ENCODE measurements around the gene PLAA.

Gene PLAA

DNA sequence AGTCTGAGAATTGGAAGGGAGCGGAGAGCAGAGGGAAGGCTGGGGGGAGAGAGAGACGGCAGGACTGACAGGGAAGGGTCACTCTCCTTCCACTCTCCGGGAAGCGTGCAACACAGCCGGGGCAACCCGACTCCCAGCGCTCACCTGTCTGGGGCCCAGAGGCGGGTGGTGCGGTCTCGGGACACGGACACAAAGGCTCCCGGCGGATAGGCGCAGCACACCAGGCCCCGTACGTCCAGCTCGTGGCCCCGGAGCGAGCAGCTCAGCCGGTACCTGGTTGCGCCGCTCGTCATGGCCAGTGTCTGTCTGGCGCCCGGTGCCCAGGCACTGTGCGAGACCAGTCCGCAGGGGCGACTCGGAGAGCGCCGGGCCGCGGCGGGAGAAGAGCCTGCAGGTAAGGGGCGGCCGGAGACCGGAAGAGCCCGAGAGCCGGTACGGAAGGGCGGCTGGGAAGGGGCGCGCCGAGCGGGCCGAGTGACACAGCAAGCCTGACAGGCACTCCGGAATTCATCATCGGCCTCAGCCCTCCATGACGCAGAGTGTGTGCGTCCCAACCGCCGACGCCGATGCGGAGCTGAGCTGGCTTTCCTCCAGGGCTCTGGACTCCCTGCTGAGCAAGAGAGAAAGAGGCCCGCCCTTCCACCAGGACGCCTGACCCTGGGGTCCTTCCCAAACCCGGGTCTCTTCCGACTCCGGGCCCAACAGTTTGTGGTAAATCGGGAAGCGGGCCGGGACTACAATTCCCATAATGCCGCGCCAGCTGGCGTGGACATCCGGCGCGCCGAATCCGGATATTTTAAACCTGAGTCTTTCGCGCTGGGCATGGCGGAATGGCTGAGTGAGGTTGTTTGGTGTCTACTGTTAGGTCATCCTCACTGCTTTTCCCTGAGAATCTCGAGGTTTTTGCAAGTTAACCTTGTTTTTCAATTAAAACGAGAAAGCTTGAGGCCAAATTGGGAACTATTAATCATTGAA lies at the start of gene PLAA:
Gene PLAA, minus strand, starts transcription at position 490 of the 975 bp plus-strand sequence. Its CDS starts 197 bp downstream, at position 293.
- peak; percentile 81 for DNase-seq

DNA sequence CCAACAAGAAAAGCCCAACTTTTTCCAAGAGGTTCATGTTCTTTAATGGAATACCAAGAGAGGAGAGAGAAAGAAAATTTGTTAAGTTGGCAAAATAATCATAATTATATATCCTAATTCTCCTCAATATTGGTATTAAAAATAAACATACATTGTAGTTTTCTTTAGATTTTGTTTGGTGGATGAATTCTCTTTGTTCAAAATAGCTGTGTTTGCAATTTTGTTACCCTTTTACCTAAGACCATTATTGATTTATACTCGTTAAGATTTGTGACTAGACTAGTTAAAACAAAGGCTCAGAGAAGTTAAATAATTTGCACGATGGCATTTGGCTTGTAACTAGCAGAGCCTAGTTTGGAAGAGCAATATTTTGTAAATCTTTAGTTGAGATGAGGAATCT lies 48.8 kb upstream of the PLAA start:
- DNase-seq: no peak

DNA sequence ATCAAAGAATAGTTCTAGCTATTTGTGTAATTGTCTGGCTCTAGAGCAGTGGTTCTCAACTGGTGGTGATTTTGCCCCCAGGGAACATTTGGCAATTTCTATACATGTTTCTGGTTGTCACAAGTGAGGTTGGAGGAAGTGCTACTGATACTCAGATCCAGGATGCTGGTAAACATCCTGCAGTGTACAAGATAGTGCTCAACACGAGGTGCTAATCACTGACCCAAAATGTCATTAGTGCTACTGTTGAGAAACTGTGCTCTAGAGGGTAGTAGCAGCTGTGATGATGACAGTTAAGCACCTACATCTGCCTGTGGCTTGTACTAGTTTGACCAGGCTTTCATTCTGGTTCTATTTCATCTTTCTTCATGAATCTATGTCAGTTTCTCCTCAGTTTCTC lies 36.3 kb upstream of the PLAA start:
- DNase-seq: no peak

DNA sequence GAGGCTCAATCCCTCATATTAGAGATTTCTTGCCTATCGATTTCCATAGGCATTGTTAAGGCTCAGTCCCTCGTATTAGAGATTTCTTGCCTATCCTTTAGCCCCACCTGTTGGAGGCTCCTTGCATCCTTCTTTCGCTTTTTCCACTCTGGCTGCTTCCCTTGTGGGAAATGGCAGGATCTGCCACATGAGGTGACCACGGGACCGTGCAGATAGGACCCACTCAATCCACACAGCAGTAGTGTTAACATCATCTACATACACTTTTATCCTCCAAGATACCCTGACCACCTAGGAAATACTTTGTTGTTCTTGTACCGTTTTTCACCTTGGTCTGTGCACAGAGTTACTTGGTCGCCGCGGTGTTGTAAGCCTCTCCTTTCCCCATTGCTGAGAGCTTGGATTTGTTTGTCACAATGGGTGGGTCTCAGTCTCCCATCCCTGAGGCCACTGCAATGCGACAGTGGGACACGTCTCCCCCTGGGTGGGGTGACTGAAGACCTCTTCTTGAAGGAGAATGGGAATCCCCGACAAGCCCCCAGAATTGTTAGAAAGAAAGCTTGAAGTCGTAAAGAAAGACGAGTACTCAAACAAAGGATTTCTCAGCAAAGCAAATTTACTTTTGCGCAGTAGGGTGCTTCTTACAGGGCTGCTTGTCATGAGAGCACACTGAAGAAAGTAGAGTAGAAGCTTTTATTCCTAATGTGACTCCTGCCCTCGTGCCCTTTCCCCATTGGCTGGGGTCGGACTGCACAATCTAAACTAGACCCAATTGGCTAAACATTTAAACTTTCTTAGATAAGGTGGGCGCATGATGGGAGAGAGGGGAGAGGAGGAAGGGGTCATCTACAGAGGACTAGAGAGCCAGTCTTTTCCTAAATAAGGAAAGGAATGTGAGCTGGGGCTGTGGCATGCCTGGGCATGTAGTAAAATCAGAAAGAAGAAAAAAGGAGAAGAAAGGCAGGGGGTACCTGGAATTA lies 29.0 kb upstream of the PLAA start:
- DNase-seq: no peak

DNA sequence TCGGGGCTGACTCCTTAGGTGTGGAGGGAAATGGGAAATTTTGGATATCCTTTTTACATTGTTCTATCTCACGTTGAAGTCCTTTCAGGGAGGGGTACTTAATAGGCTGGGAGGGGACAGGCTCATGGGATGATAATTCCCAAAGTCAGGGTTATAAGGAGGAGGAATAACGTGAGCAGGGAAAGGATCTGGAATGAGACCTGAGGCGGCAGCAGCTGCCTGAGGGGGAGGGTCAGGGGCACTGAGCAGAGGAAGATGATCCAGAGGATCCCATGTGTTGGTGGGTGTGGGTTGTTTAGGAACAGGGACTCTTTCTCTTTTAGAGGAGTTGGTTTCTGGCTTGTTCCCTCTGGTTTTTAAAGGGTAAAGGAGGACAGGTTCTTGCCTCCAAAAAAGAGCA lies 27.9 kb upstream of the PLAA start:
- no peak for DNase-seq

DNA sequence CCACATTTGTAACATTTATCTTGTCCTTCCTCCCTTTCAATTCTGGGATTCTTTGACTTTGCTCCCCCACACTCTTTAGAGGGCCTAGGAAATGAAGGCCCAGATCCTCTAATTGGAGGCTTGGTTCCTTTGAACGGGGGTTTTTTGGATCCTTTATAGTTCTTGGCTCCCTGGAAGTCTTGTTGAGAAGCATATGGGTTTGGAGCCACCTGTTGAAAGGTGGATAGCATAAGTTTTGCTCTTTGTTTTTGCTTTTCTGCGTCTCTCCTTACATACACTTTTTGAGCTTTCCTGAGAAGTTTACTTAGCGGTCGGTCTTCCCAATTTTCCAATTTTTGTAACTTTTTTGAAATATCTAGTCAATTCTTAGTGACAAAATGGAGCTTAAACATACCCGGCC lies 26.9 kb upstream of the PLAA start:
- no peak for DNase-seq

DNA sequence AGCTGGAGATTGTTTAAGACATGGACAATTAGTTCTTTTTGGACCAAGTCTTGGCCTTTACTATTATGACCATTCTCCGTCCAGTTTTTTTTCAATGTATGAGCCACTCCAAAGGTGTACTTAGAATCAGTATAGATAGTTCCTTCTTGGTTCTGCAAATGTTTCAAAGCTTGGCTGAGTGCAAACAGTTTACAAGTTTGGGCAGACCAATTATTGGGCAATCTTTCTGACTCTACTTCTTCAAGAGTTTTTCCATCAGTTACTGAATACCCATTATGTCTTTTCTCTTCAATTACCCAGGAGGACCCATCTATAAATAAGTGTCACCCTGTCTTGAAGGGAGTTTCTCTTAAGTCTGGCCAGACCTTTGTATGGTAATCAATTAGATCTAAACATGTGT lies 24.7 kb upstream of the PLAA start:
- DNase-seq: no peak

DNA sequence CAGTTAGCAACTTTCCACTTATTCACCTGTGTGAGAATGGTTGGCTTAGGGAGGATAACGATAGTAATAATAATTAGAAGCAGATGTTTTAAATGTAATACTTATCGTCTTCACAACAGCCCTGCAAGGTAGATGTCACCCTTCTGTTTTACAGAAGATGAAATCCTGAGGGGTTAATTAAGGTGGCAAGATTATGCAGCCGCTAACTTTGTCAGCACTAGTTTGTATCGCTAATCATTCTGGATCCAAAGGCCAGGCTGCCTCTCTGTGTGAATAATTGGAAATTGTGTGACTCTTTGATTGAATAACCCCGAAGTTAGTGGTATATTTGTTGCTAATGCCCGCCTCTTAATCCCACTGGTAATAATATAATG lies 9.8 kb upstream of the PLAA start:
- no peak for DNase-seq

DNA sequence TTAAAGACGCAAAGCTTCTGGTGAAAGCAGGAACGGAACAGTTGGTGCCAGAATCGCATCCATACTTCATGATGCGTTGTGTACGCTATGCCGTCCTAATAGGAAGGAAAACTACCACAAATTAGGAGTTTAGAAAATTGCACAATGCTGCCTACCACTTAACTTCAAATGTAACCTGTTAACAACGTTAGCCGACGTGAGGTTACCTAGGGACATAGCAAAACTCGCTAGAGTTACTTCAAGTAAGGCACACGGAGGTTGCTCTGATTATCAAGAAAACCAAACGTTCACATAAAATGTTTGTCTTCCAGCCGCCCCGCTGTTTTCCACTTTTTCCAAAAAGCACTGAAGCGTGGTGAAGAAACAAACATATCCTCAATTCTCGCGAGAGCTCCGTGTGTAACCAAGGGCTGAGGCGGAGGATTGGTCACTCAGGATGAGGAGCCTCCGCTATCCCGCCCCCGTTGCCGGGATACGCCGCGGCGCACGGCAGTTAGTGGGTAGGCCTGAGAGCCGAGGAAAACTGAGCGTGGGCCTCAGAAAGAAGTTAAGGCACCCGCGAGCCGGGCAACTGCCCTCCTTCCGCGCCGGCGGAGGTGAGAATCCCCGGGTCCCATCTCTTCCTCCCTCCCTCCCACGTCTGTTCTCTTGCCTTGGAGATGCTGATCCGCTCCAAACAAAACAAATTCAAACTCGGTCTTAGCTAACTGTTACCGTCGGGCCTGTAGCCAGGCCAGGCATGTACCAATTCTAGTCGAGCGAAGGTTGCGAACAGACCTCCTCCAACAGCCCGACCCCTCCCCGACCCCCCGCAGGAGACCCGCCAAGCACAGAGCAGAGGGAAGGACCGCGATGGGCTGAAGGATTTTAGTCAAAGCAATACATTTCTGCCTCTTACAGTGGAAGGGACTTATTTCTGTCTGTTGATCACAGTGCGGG lies 9.1 kb upstream of the PLAA start, which contains the start of gene IFT74:
Gene IFT74, plus strand, starts transcription at position 492 of the 939 bp plus-strand sequence. CDS start 5,556 bp downstream, outside the sequence.
- peak; percentile 68 for DNase-seq

DNA sequence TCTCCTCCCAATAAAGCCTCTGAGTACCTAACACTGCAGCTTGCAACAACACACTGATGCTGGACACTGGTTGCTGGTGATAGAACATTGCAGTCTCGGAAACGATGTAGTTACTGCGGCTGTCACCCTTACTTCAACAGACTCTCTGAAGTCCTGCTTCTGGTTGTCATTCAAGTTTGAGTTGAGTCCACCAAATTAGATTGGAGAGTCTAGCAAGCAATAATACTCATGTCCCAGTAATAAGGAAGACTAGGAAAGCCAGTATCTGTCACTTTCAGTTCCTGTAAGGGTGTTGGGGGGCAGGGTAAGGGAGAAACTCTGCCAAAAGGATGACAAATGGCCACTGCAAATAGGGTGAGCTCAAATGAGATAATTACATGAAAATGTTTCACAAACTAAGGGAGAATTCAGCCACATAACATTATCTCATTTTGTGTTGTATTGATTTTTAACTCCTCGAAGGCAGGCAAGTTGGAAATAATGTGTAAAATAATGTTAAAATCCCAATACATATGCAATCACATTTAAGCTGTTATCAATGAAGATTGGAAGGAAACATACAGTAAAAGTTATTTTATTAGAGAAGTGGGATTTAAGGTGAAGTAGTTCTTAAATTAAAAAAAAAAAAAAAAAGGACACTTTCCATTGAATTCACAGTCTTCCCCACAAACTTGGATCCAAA lies 8.3 kb upstream of the PLAA start:
- no peak for DNase-seq

DNA sequence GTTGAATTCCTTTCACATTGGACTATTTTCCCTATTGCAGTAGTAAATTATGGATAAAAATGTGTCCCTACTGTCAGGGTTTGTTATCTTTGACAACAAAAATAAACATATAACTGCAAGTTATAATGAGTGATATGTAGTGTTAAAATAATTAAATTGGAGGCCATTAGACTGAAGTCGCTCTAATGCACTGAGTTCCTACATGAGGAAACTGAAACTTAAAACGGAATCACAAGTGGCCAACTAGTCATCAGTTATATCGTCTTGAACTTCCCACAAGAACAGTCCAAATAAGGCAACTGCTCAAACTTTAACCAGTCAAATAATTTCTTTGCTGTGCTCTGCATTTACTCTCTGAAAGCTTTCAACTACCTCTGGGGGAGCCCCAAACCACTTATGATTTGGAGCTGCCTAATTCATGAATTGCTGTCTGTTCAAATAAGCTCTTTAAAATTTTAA lies 7.0 kb upstream of the PLAA start:
- DNase-seq: no peak

DNA sequence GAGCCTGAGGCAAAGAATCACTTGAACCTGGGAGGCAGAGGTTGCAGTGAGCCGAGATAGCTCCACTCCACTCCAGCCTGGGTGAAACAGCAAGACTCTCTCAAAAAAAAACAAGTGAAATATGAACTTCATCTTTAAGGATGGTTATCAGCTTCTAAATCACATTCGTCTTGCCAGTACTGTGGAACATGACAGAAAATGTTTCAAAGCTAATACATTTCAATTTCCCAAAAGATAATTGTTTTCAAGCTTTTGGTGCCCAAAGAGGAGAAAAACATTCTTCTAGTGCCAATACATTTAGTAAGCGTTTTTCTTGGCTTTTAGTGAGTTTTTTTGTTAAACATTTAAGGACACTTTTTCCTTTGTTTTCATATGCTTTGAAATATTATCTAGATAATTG lies 4.8 kb upstream of the PLAA start:
- no peak for DNase-seq

DNA sequence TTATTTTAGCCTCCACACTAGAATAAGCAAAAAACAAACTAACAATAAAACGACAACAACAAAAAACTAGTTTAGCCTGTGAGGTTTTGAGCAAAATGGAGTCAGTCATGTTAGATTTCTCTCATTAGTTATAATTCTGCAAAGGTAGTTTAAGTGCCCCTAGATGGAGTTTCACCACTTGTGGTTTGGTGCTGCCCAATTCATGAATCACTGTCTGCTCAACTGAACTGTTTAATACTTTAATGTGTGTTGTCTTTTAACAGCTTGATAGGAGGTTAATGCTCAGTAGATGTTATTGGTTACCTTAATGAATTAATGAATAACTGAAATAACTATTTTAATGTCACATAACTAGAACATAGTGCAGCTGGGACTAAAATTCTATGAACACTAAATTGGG lies 3.5 kb upstream of the PLAA start:
- DNase-seq: no peak

DNA sequence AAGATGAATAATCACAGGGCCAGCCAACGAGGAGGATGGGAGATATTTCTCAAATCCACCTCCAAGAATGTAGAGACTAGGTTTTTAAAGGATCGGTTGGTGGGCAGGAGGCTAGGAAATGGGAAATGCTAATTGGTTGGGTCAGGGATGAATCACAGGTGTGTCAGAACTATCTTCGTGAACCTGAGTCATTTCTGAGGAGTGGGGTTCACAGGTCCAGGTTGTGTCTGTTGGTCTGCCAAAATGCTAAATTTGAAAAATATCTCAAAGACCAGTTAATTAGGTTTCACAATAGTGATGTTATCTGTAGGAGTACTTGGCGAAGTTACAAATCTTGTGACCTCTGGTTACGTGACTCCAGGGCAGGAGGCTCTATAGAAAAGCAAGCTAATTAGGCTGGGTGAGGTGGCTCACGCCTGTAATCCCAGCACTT lies 2.6 kb upstream of the PLAA start:
- no peak for DNase-seq

DNA sequence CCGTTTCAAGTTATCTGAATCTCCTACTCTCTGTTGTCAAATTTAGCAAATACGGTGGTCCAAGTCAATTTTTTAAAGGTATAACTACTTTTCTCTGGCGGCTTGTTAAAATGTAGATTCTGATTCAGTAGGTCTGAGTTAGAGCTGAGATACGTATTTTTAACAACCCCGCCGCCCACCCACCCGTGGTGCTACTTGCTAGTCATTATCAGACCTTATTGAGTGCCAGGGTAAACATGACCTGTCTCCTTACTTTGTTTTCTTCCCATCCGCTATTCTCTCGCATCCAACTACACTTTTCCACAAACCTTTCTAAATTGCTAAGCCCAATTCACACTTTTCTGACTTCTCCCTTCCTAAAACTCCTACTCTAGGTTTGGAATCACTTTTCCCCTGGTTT lies 694 bp upstream of the PLAA start:
- DNase-seq: no peak

DNA sequence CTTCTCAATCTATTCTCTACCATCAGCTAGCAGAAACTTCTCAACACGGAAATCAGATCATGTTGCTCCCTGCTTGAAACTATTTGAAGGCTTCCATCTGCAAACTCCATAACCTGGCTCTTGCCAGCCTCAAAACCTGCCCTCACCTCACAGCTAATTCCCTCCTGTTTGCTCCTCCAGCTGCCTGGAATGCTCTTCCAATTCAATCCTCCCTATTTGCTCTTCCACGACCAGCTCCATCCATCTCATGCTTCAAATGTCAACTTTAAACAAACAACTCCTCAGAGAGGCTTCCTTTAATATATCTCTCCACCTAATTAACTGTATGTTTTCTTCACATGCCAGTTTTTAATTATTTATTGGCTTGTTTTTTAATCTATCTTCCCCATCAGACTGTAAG lies 1.5 kb downstream of the PLAA start:
- no peak for DNase-seq

DNA sequence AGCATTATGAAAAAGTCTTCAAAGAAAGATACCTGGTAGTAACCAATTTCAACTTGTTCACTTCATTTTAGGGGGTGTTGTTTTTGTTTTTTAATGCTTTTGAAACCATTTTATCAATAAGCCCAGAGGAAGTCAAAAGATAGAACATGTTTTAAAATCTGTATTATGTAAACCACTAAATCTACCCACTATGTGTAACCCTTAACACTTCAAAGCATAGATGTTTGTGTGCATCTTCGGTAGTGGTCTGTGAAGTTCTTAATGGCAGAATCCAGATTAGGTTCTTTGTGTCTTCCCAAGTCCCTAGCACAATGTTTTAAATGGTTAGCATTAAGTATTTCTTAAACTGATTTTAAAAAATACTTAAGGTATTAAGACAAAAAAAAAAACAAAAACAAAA lies 6.3 kb downstream of the PLAA start:
- no peak for DNase-seq

DNA sequence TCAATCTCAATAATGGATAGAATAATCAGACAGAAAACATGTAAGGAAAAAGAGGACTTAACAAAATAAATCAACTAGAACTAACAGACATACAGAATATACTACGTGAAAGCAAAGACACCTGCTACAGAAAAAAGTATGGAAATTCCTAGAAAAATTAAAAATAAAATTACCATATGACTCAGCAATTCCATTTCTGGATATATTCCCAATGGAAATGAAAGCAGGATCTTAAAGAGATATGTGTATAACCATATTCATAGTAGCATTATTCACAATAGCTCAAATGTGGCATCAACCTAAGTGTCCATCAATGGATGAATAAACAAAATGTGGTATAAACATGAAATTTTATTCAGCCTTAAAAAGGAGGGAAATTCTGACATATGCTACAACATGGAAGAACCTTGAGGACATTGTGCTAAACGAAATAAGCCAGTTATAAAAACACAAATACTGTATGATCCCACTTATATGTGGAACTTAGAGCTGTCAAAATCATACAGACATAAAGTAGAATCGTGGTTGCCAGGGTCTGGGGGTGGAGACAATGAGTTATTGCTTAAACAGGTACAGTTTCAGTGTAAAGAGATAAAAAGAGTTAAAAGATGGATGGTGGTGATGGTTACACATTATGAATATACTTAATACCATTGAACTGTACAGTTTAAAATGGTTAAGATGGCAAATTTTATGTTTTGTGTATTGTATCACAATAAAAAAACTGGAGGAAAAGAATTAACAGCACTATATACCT lies 6.9 kb downstream of the PLAA start:
- no peak for DNase-seq

DNA sequence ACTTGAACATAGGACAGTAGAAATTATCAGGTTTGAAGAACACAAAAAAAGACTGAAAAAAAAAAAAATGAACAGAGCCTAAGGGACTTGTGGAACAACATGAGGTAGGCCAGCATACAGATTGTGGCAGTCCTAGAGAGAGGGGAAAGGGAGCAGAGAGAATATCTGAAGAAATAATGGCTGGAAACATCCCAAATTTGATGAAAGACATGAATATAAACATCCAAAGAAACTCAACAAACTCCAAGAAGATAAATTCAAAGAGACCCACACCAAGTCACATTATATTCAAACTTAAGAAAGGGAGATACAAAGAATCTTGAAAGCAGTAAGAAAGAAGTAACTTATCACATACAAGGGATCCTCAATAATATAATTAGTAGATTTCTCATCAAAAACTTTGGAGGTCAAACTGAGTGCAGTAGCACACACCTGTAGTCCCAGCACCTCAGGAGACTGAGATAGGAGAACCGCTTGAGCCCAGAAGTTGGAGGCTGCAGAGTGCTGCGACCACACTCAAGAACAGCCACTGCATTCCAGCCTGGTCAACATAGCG lies 9.1 kb downstream of the PLAA start:
- DNase-seq: no peak

DNA sequence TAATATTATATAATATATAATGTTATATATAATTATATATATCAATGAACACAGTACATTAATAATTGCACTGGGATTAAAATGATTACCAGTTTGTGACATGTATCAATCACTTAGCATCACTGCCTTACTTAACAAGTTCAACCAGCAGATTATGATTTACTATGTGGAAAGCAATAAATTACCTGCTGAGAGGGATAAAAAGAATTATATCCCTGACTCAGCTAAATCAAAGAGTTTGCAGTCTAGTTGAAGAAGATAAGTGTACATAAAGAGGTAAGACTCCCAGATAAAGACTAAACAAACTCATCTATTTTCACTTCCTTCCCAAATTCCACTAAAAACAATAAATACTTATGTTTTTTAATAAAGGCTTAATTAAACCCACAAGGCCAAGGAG lies 11.2 kb downstream of the PLAA start:
- DNase-seq: no peak
